MCF 10A (cell line): ENCODE measurements around the gene TNFAIP8. TPM values are rescaled to one million over a fixed set of nuclear protein-coding genes. Genes with fewer than 3 reads are reported as not detected.

Experiments
- BruUV-seq: library from RNA; stranded (reverse); fragments of 400-500 nt; replicated peaks from 2 replicates; lab custom pipeline; 2021; lab: Mats Ljungman, UMichigan
- CTCF ChIA-PET: fragments of 300-600 bp; sonication (Branson Sonifier 250); formaldehyde crosslinking; extraction: SDS; loops from one replicate; lab custom pipeline; 2021; ENCODE audit warnings: antibody characterized with exemption, inconsistent platforms; lab: Yijun Ruan, JAX
- POLR2A ChIA-PET: fragments of 300-600, 350-650 bp; sonication (Branson Sonifier 250); formaldehyde crosslinking; extraction: SDS; loops from one replicate; lab custom pipeline; 2020; ENCODE audit warnings: antibody characterized with exemption, inconsistent platforms; lab: Yijun Ruan, JAX
- DNase-seq: peaks from one replicate; pipeline ENCODE4 v3.0.0-alpha.2; 2018; ENCODE audit not compliant: unreplicated experiment
- H3K27ac Mint-ChIP-seq: one replicate; pipeline ENCODE4 v1.8.0; 2022; ENCODE audit warnings: mild to moderate bottlenecking, low read depth, mixed read lengths; ENCODE audit not compliant: unreplicated experiment
- H3K27me3 Mint-ChIP-seq: one replicate; pipeline ENCODE4 v1.8.0; 2022; ENCODE audit warnings: mixed read lengths; ENCODE audit not compliant: insufficient read depth, unreplicated experiment
- H3K36me3 Mint-ChIP-seq: one replicate; pipeline ENCODE4 v1.8.0; 2022; ENCODE audit warnings: mild to moderate bottlenecking, moderate library complexity, mixed read lengths; ENCODE audit not compliant: insufficient read depth, unreplicated experiment
- H3K4me1 Mint-ChIP-seq: one replicate; pipeline ENCODE4 v1.8.0; 2022; ENCODE audit warnings: mixed read lengths; ENCODE audit not compliant: insufficient read depth, unreplicated experiment
- H3K4me3 Mint-ChIP-seq: one replicate; pipeline ENCODE4 v1.8.0; 2022; ENCODE audit warnings: mild to moderate bottlenecking, moderate library complexity, mixed read lengths; ENCODE audit not compliant: unreplicated experiment
- H3K9me3 Mint-ChIP-seq: one replicate; pipeline ENCODE4 v1.8.0; 2022; ENCODE audit warnings: mixed read lengths; ENCODE audit not compliant: unreplicated experiment
- intact Hi-C: fragments of 100-400 bp; cut with micrococcal nuclease; formaldehyde crosslinking; loops from 2 replicates; pipeline ENCODE4 v1.14.1; 2022
- total RNA-seq: library from RNA; stranded (reverse); gene quantifications from 2 replicates; pipeline ENCODE4 v1.2.3, GENCODE V29; 2022
- TF ChIP-seq, protein P1 (sequence below): fragments of 200-600 bp; IDR thresholded peaks from one replicate; pipeline ENCODE4 v1.8.0; 2022; ENCODE audit warnings: antibody characterized with exemption, mild to moderate bottlenecking; ENCODE audit not compliant: unreplicated experiment

Gene TNFAIP8
- total RNA-seq, 1 experiment from 2014 or later = 16.2 TPM

DNA sequence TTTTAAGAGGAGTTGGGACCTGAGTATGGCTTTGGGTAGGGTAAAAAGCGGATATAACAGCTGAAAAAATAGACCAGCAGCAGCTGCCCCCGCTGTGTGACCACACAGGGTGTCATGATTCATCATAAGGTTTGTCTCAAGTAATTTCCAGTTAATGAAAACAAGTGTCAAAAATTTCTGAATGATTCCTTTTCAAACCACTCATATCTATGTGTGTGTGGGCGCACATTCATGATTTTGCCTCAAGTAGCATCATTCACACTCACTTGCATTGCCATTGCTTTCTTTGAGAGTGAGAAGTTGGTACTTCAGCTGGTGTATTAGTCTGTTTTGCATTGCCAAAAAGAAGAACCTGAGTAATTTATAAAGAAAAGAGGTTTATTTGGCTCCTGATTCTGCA, 12.1 kb upstream of the TNFAIP8 start:
- POLR2A ChIA-PET = interaction anchor here (0.7 to 22.9 kb wide), 3 partner anchors 10 to 76 kb away, joined by 3 to 385 read pairs (median 10); partner anchors contain the start of gene TNFAIP8
- Mint-ChIP-seq H3K4me3 (no peak overlapping the region), H3K36me3 (peaks cover 3% of the 10 kb centered on the region), H3K27ac (peak overlapping the region; percentile 27), H3K9me3 (no peaks in the 10 kb centered on the region), H3K4me1 (peaks cover 14% of the 10 kb centered on the region), H3K27me3 (no peaks in the 10 kb centered on the region)
- CTCF ChIA-PET = interaction anchor here (0.6 to 6.9 kb wide), 6 partner anchors 9 to 68 kb away, joined by 4 to 50 read pairs (median 5); no protein-coding TSS in a partner anchor
- DNase-seq = peak; percentile 56
- intact Hi-C loops = no loop called here
- no TSS peak for BruUV-seq
- TF ChIP-seq, protein P1, sequence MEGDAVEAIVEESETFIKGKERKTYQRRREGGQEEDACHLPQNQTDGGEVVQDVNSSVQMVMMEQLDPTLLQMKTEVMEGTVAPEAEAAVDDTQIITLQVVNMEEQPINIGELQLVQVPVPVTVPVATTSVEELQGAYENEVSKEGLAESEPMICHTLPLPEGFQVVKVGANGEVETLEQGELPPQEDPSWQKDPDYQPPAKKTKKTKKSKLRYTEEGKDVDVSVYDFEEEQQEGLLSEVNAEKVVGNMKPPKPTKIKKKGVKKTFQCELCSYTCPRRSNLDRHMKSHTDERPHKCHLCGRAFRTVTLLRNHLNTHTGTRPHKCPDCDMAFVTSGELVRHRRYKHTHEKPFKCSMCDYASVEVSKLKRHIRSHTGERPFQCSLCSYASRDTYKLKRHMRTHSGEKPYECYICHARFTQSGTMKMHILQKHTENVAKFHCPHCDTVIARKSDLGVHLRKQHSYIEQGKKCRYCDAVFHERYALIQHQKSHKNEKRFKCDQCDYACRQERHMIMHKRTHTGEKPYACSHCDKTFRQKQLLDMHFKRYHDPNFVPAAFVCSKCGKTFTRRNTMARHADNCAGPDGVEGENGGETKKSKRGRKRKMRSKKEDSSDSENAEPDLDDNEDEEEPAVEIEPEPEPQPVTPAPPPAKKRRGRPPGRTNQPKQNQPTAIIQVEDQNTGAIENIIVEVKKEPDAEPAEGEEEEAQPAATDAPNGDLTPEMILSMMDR = no peak

DNA sequence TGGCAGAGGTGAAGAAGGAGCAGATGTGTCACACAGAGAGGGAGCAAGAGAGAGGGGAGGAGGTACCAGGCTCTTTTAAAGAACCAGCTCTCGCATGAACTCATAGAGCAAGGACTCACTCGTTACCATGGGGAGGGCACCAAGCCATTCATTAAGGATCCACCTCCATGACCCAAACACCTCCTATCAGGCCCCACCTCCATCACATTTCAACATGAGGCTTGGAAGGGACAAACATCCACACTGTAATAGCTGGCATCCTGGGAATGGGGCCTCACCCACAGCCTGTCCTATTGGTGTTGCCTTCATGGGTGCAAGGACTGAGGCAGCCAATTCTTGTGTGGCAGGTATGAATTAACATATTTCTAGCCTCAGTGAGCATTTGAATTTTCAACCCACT, 11.6 kb upstream of the TNFAIP8 start:
- ChIA-PET POLR2A (interaction anchor here (0.7 to 22.9 kb wide), 3 partner anchors 10 to 77 kb away, joined by 3 to 385 read pairs (median 10); partner anchors contain the start of gene TNFAIP8), CTCF (interaction anchor here (0.6 to 6.9 kb wide), 5 partner anchors 9 to 68 kb away, joined by 4 to 50 read pairs (median 4); no protein-coding TSS in a partner anchor)
- Mint-ChIP-seq H3K27ac (peak overlapping the region; percentile 27), H3K4me1 (peaks cover 19% of the 10 kb centered on the region), H3K4me3 (no peak overlapping the region), H3K36me3 (no peaks in the 10 kb centered on the region), H3K27me3 (no peaks in the 10 kb centered on the region), H3K9me3 (no peaks in the 10 kb centered on the region)
- no peak for DNase-seq
- TF ChIP-seq, protein P1 = no peak
- no TSS peak for BruUV-seq
- intact Hi-C loops = no loop called here

DNA sequence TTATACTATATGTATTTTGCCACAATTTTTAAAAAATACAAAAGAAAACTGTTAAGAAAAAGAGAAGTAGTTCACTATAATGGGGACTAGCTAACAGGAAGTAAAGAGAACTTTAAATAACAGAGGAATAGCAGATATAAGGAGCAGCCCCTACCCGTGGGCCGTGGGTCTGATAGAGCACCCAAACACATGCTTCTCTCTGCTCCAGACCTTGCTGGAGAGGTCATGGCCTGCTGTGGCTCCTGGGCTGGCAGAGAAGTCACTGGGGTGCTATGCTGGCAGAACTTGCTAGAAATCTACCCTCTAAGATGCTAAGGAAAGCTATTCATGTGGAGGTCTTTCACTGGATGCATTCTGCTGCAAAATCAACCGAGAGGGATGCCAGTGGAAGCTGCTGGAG, 10.0 kb upstream of the TNFAIP8 start:
- POLR2A ChIA-PET = interaction anchor here (1.2 to 2.6 kb wide), 2 partner anchors 11 to 17 kb away, joined by 3 to 22 read pairs; partner anchors contain the start of gene TNFAIP8
- Mint-ChIP-seq H3K4me1 (peaks cover 19% of the 10 kb centered on the region), H3K27me3 (no peaks in the 10 kb centered on the region), H3K36me3 (no peaks in the 10 kb centered on the region), H3K27ac (no peak overlapping the region), H3K9me3 (no peaks in the 10 kb centered on the region), H3K4me3 (no peak overlapping the region)
- BruUV-seq = no TSS peak
- DNase-seq = no peak
- intact Hi-C loops = no loop called here
- CTCF ChIA-PET = interaction anchor here (1.0 to 6.9 kb wide), 5 partner anchors 8 to 323 kb away, joined by 3 to 50 read pairs (median 5); partner anchors contain the start of gene TNFAIP8
- TF ChIP-seq, protein P1 = no peak

DNA sequence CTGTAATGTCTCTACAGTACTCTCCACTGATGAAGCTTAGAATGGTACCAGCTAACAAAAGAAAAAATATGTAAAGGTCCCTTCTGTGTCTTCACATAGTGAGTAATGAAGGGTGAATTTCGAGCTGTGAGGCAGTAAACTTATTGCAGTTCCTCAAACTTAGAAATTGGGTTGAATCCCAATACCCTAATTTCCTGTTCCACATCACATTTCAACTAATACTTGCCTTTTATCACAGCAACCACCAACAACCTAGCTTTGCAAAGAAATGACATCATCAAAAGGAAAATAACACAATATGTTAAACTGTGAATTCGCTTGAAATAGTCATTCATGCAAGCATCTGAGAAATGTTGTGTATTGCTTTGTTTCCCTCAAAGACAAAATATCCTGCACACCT, 9.4 kb upstream of the TNFAIP8 start:
- BruUV-seq = no TSS peak
- Mint-ChIP-seq H3K4me3 (no peak overlapping the region), H3K4me1 (peaks cover 19% of the 10 kb centered on the region), H3K27ac (no peak overlapping the region), H3K9me3 (no peaks in the 10 kb centered on the region), H3K27me3 (no peaks in the 10 kb centered on the region), H3K36me3 (no peaks in the 10 kb centered on the region)
- ChIA-PET CTCF (interaction anchor here (0.6 to 6.9 kb wide), 7 partner anchors 9 to 323 kb away, joined by 3 to 50 read pairs (median 5); partner anchors contain the start of gene TNFAIP8), POLR2A (interaction anchor here (1.2 to 2.6 kb wide), 3 partner anchors 10 to 78 kb away, joined by 3 to 22 read pairs (median 4); partner anchors contain the start of gene TNFAIP8)
- TF ChIP-seq, protein P1 = no peak
- intact Hi-C loops = no loop called here
- DNase-seq = no peak
